GM19328 (cell line): ENCODE data around the gene CUL4B.
"Not testable (repeated sequence)": the region's sequence is repeated elsewhere in the genome, so short reads cannot be mapped to it uniquely, and the experiment has no call there.

Experiments
- ATAC-seq: cut with Tn5 transposase; IDR thresholded peaks from one replicate; pipeline ENCODE4 v1.9.1; 2021; ENCODE audit warnings: mild to moderate bottlenecking, moderate library complexity; ENCODE audit not compliant: unreplicated experiment

Gene CUL4B

GRCh38 chrX:120560842-120561633 is at the start of gene CUL4B:
Gene CUL4B (minus strand): TSS chrX:120560962. CDS start chrX:120560638, 324 bp downstream.
- ATAC-seq: peak; percentile 81

- no peak for ATAC-seq
Measured at GRCh38 chrX:120604361-120604782, 43.6 kb upstream of the CUL4B start.

GRCh38 chrX:120603707-120604360 is 43.1 kb upstream of the CUL4B start, which contains the start of gene MCTS1:
Gene MCTS1 (plus strand): TSS chrX:120604101. CDS start chrX:120604237, 136 bp downstream.
- ATAC-seq: peak; percentile 81

- ATAC-seq: no peak
Measured at GRCh38 chrX:120585702-120586101, 24.9 kb upstream of the CUL4B start.

- no peak for ATAC-seq
Measured at GRCh38 chrX:120575379-120576114, 14.8 kb upstream of the CUL4B start.

- not testable (repeated sequence) for ATAC-seq
Measured at GRCh38 chrX:120573806-120574205, 13.0 kb upstream of the CUL4B start.

- no peak for ATAC-seq
Measured at GRCh38 chrX:120570011-120570600, 9.3 kb upstream of the CUL4B start.

- ATAC-seq: no peak
Measured at GRCh38 chrX:120568609-120569008, 7.8 kb upstream of the CUL4B start.

- no peak for ATAC-seq
Measured at GRCh38 chrX:120568035-120568434, 7.3 kb upstream of the CUL4B start.

GRCh38 chrX:120566817-120567216 is 6.1 kb upstream of the CUL4B start:
- ATAC-seq: no peak

GRCh38 chrX:120564925-120565324 is 4.2 kb upstream of the CUL4B start:
- no peak for ATAC-seq

GRCh38 chrX:120562569-120562926 is 1.8 kb upstream of the CUL4B start:
- ATAC-seq: no peak

- no peak for ATAC-seq
Measured at GRCh38 chrX:120561634-120562568, 1.1 kb upstream of the CUL4B start.

- ATAC-seq: no peak
Measured at GRCh38 chrX:120560405-120560841, 339 bp downstream of the CUL4B start.

GRCh38 chrX:120559804-120560203 is 958 bp downstream of the CUL4B start:
- no peak for ATAC-seq

GRCh38 chrX:120556251-120556650 is 4.5 kb downstream of the CUL4B start:
- ATAC-seq: no peak

- no peak for ATAC-seq
Measured at GRCh38 chrX:120549483-120550452, 11.0 kb downstream of the CUL4B start.

GRCh38 chrX:120536061-120536460 is 24.7 kb downstream of the CUL4B start:
- ATAC-seq: no peak
